Heart right ventricle (tissue), 16 donors: ENCODE measurements around the gene FAM204A. TPM values are rescaled to one million over a fixed set of nuclear protein-coding genes. Genes with fewer than 3 reads are reported as not detected.

Source experiments
- ATAC-seq, 8 donors: fragments of 200-7000 bp; cut with Tn5 transposase; one replicate each; pipeline ENCODE4 v1.9.1; 2020; ENCODE audit warnings: mild to moderate bottlenecking in 8 of 8, moderate library complexity in 8 of 8, moderate number of reproducible peaks in 1 of 8
- DNase-seq, 2 donors: peaks; one replicate each; pipeline ENCODE4 v3.0.0-alpha.2; 2020
- H3K27ac ChIP-seq, 10 donors: fragments of 200-600 bp; sonication (generic) in 2 of 10; one replicate each; pipeline versions ENCODE4 v1.5.0 to v1.8.0; 2020 to 2022; ENCODE audit warnings: mild to moderate bottlenecking in 3 of 10
- H3K27me3 ChIP-seq, 7 donors: fragments of 200-600 bp; one replicate each; pipeline ENCODE4 v1.8.0; 2021 to 2022; ENCODE audit warnings: mild to moderate bottlenecking in 2 of 7
- H3K36me3 ChIP-seq, 9 donors: fragments of 200-600 bp; sonication (generic) in 1 of 9; one replicate each; pipeline versions ENCODE4 v1.5.0 to v1.8.0; 2020 to 2022; ENCODE audit warnings: mild to moderate bottlenecking in 2 of 9
- H3K4me1 ChIP-seq, 9 donors: fragments of 200-600 bp; sonication (generic) in 1 of 9; one replicate each; pipeline versions ENCODE4 v1.5.0 to v1.8.0; 2020 to 2022; ENCODE audit warnings: mild to moderate bottlenecking in 4 of 9
- H3K4me3 ChIP-seq, 10 donors: fragments of 200-600 bp; sonication (generic) in 2 of 10; one replicate each; pipeline versions ENCODE4 v1.5.0 to v1.8.0; 2020 to 2022; ENCODE audit warnings: mild to moderate bottlenecking in 7 of 10, moderate library complexity in 2 of 10
- H3K9me3 ChIP-seq, 11 donors: fragments of 200-600 bp in 10 of 11; sonication (generic) in 2 of 11; one replicate each; pipeline versions ENCODE4 v1.5.0 to v1.8.0; 2013 to 2022; ENCODE audit warnings: mild to moderate bottlenecking in 2 of 11, control low read depth in 1 of 11, moderate library complexity in 1 of 11
- WGBS, 2 donors: extraction: QIAGEN DNeasy Blood & Tissue Kit; methylation state at CpG; one replicate each; pipeline ENCODE4 v1.1.7; 2013; ENCODE audit warnings: inconsistent platforms in 1 of 2; 5-methylcytosine and 5-hydroxymethylcytosine counted together
- intact Hi-C, 10 donors: fragments of 100-400 bp; cut with DNase I; formaldehyde crosslinking; loops; one replicate each; pipeline versions ENCODE4 v1.11.1 to v1.14.2; 2022
- polyA plus RNA-seq, 2 donors: library from polyadenylated mRNA; stranded (reverse); fragments of 200-250 nt; gene quantifications; one replicate each; pipeline ENCODE4 v1.2.3, GENCODE V29; 2013
- total RNA-seq, 10 donors: library from RNA; stranded (reverse); fragmentation: NEBNext Ultra II Directional in 3 of 10; extraction: Animal tissue kit (Norgen Biotek cat#: 25700) in 3 of 10; gene quantifications; one replicate each; pipeline versions ENCODE4 v1.2.1 to v1.2.4, GENCODE V29; 2021 to 2023
- TF ChIP-seq, protein P1 (sequence below), 9 donors: fragments of 200-600 bp; sonication (generic) in 2 of 9; IDR thresholded peaks; one replicate each; pipeline versions ENCODE4 v1.5.0 to v1.8.0; 2021 to 2022; ENCODE audit warnings: antibody characterized with exemption in 9 of 9, mild to moderate bottlenecking in 5 of 9, moderate library complexity in 1 of 9
- donor health status: Arrhythmogenic right ventricular cardiomyopathy.
- donor health status: ischemic (EF 13 %, LVEDD 7.1; RV severe dilation, severe dysfunction).
- donor health status: healthy with polysubstance abuse.
- donor health status: DM: no; HTN: yes; CAD: no.
- donor health status: DM: no; HTN: no; CAD: no.
- donor health status: ischemic (EF 25% LVEDD 6.9; RV normal size, moderate dysfunction).
- donor health status: ischemic (EF 25% LVEDD 5.7; RV mildly dilated, moderate dysfunction).
- donor health status: healthy.
- donor health status: DM: yes; HTN: yes; CAD: no.
- donor health status: Ischemic cardiomyopathy.
- donor health status: ischemic (EF 35%, LVEDD 5.7; RV mildly dilated, moderate dysfunction).
- donor health status: nonischemic (EF 11% LVEDD 7.7; RV severe dilation, severe dysfunction).
- donor health status: DM: yes; HTN: yes; CAD: no.
- donor health status: PGD.
- donor health status: ischemic (EF 29% LVEDD 5.4; RV normal size, mild dysfunction).
- donor health status: nonischemic (EF 23%, LVEDD 6.1; RV moderate dilation, normal function).

Gene FAM204A
- total and polyA plus RNA-seq, 12 donors: 29.0 to 77.7 (median 62.9) TPM

DNA sequence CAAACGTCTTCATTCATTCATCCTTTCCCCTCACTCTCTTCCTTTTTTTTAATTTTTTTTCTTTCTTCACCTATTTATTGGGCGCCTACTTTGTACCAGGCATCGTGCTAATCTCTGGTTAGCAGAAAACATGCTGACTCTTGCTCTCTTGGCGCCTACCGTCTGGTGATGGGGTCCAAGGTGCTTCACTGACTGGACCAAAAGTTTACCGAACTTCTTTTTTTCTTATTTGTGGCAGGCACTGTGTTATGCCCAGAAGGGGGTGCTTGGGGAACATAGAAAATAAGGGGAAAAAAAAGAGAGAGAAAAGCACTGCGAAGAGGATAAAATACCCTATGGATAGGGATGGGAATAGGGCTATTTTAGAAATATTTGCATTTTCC lies 505 bp upstream of the FAM204A start:
- Histone ChIP-seq H3K27me3 (no peaks in the 10 kb centered on the region), H3K4me3 (peak overlapping the region; percentile 83 to 99 (median 92)), H3K36me3 (peaks cover 0 to 15% (median 0%) of the 10 kb centered on the region in 9 donors), H3K4me1 (peaks cover 0 to 49% (median 41%) of the 10 kb centered on the region in 9 donors), H3K27ac (peak overlapping the region in 7 of 10 donors; percentile 67 to 94 (median 91)), H3K9me3 (no peaks in the 10 kb centered on the region)
- 49 to 50% methylated on average over 7 of the region's 7 CpGs for WGBS, 2 donors
- TF ChIP-seq, protein P1, sequence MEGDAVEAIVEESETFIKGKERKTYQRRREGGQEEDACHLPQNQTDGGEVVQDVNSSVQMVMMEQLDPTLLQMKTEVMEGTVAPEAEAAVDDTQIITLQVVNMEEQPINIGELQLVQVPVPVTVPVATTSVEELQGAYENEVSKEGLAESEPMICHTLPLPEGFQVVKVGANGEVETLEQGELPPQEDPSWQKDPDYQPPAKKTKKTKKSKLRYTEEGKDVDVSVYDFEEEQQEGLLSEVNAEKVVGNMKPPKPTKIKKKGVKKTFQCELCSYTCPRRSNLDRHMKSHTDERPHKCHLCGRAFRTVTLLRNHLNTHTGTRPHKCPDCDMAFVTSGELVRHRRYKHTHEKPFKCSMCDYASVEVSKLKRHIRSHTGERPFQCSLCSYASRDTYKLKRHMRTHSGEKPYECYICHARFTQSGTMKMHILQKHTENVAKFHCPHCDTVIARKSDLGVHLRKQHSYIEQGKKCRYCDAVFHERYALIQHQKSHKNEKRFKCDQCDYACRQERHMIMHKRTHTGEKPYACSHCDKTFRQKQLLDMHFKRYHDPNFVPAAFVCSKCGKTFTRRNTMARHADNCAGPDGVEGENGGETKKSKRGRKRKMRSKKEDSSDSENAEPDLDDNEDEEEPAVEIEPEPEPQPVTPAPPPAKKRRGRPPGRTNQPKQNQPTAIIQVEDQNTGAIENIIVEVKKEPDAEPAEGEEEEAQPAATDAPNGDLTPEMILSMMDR (IDR thresholded peaks at IDR 0.05): no peak
- ATAC-seq (no peak), DNase-seq (no peak)
- intact Hi-C loops: no loop called here

DNA sequence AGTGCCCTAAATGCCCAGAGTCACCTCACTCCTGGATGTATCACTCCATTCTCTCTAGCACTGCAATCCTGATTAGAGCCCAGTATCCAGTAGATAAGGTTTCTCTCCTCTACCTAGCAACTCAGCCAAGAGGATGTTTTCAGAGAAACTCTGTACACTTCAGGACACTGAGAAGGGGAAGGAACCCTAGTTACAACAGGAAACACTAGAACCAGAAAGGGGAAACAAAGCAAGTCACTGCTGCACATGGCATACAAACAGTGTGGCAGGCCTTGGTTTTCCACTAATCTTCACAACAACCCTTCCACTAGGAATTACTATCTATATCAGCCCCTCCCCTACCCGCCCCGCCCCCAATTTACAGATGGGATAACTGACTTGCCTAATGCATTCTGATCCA lies 1.6 kb downstream of the FAM204A start:
- H3K27ac ChIP-seq: peak overlapping the region in 4 of 10 donors; percentile 28 to 77 (median 72)
- no peak for DNase-seq
- TF ChIP-seq, protein P1 (IDR thresholded peaks at IDR 0.05): no peak
- intact Hi-C loops: no loop called here
- WGBS, 2 donors: 93 to 94% methylated on average over 2 of the region's 2 CpGs
- ATAC-seq: no peak
- H3K36me3 ChIP-seq: peaks cover 0 to 33% (median 0%) of the 10 kb centered on the region in 9 donors
- no peaks in the 10 kb centered on the region for H3K9me3 ChIP-seq
- H3K27me3 ChIP-seq: no peaks in the 10 kb centered on the region
- H3K4me1 ChIP-seq: peaks cover 0 to 55% (median 47%) of the 10 kb centered on the region in 9 donors
- H3K4me3 ChIP-seq: peak overlapping the region in 2 of 10 donors; percentile 84 to 97

DNA sequence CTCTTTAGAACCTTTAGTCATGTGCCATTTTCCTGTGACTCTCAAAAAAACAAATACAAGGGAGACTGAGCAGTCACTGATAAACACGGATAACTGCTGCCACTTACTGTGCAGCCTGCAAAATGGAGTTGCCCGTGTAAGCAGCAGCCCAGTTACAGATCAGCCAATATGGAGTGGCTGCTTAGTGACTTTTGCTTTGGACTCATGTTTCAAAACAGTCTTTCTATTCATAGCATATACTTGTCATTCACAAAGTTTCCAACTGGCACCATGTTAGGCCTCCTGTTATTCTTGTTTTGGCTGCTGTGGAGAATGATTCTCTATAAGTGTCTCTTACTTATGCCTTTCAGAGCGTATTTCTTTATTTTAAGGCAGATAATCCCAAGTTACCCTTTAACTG lies 3.0 kb downstream of the FAM204A start:
- ATAC-seq (peak; percentile 30 to 88 (median 78)), DNase-seq (peak in 1 of 2 donors; percentile 38)
- Histone ChIP-seq H3K9me3 (no peaks in the 10 kb centered on the region), H3K36me3 (peaks cover 0 to 47% (median 2%) of the 10 kb centered on the region in 9 donors), H3K4me3 (peak overlapping the region in 1 of 10 donors; percentile 18), H3K27me3 (no peaks in the 10 kb centered on the region), H3K4me1 (peaks cover 0 to 55% (median 47%) of the 10 kb centered on the region in 9 donors), H3K27ac (peak overlapping the region in 7 of 10 donors; percentile 20 to 79 (median 72))
- 47 to 48% methylated on average over 3 of the region's 3 CpGs for WGBS, 2 donors
- intact Hi-C loops: loop anchor here in 2 of 10 donors (5.0 to 10.0 kb wide), 2 partner anchors 37 to 294 kb away; partner anchors contain the start of gene RAB11FIP2 (in 1 of the 2)
- TF ChIP-seq, protein P1 (IDR thresholded peaks at IDR 0.05): peak in 2 of 9 donors; percentile 6 to 11

DNA sequence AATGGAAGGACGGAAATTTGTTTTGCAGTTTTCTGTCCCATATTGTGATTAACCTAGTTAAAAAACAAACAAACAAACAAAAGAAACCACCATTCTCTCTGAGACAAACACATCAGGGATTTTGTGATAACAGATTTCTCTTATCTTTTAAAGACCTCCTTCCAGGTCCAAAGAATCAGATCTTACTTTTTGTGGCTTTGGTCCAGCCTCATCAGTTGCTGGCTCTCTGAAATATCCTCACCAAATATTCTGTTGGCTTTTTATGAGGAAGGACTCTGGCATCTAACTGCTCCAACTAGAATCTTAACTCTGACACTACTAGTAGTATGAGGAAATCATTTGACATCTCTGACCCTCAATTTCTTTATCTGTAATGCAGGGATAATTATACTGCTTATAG lies 4.8 kb downstream of the FAM204A start:
- Histone ChIP-seq H3K27ac (no peak overlapping the region), H3K4me3 (no peak overlapping the region), H3K4me1 (peaks cover 0 to 59% (median 48%) of the 10 kb centered on the region in 9 donors), H3K36me3 (peaks cover 0 to 64% (median 8%) of the 10 kb centered on the region in 9 donors), H3K9me3 (no peaks in the 10 kb centered on the region), H3K27me3 (no peaks in the 10 kb centered on the region)
- DNase-seq (no peak), ATAC-seq (no peak)
- TF ChIP-seq, protein P1 (IDR thresholded peaks at IDR 0.05): no peak
- intact Hi-C loops: loop anchor here in 2 of 10 donors (5.0 to 10.0 kb wide), 2 partner anchors 35 to 293 kb away; partner anchors contain the start of gene RAB11FIP2 (in 1 of the 2)
- 84 to 87% methylated on average over 1 of the region's 1 CpG for WGBS, 2 donors
